Cardiac muscle cell (in vitro differentiated cells and primary cell): ENCODE results near the gene CYBC1. TPM values are rescaled to one million over a fixed set of nuclear protein-coding genes. Genes with fewer than 3 reads are reported as not detected.

Experiments
- DNase-seq, 2 donors: peaks; one replicate each; pipeline versions ENCODE4 v3.0.0 to v3.0.0-alpha.2; 2010 to 2017; ENCODE audit warnings: low read depth in 1 of 2, low spot score in 1 of 2
- H3K27ac ChIP-seq: fragments of 200-600 bp; sonication (generic); 2 replicates; pipeline ENCODE4 v1.5.1; 2016
- H3K27me3 ChIP-seq: fragments of 200-600 bp; sonication (generic); 2 replicates; pipeline ENCODE4 v1.6.0; 2016; ENCODE audit warnings: control low read depth
- H3K36me3 ChIP-seq: fragments of 200-600 bp; sonication (generic); 2 replicates; pipeline ENCODE4 v1.5.1; 2016; ENCODE audit warnings: control low read depth
- H3K4me1 ChIP-seq: fragments of 200-600 bp; sonication (generic); 2 replicates; pipeline ENCODE4 v1.8.1; 2017; ENCODE audit warnings: low read depth, mild to moderate bottlenecking, mixed run types
- H3K4me3 ChIP-seq: fragments of 200-600 bp; sonication (generic); 2 replicates; pipeline ENCODE4 v1.5.1; 2016; ENCODE audit warnings: mild to moderate bottlenecking
- H3K9me3 ChIP-seq: fragments of 200-600 bp; sonication (generic); 2 replicates; pipeline ENCODE4 v1.5.1; 2017; ENCODE audit warnings: low read depth, mild to moderate bottlenecking, control low read depth
- CTCF ChIP-seq: IDR thresholded peaks from 2 replicates; pipeline ENCODE4 v1.5.1; 2012; ENCODE audit warnings: low read depth, mild to moderate bottlenecking, low read length
- polyA plus RNA-seq: library from polyadenylated mRNA; unstranded; fragments of >200 nt; fragmentation: Nextera tagmentation; extraction: Ambion mirVana; gene quantifications from 2 replicates; pipeline ENCODE4 v1.2.1, GENCODE V29; 2016
- total RNA-seq: library from RNA; depleted of rRNA; stranded (reverse); fragments of >200 nt; gene quantifications from 2 replicates; pipeline ENCODE4 v1.2.3, GENCODE V29; 2016

Gene CYBC1
- total and polyA plus RNA-seq, 2 experiments from 2014 or later: 52.7 to 71.3 TPM

DNA sequence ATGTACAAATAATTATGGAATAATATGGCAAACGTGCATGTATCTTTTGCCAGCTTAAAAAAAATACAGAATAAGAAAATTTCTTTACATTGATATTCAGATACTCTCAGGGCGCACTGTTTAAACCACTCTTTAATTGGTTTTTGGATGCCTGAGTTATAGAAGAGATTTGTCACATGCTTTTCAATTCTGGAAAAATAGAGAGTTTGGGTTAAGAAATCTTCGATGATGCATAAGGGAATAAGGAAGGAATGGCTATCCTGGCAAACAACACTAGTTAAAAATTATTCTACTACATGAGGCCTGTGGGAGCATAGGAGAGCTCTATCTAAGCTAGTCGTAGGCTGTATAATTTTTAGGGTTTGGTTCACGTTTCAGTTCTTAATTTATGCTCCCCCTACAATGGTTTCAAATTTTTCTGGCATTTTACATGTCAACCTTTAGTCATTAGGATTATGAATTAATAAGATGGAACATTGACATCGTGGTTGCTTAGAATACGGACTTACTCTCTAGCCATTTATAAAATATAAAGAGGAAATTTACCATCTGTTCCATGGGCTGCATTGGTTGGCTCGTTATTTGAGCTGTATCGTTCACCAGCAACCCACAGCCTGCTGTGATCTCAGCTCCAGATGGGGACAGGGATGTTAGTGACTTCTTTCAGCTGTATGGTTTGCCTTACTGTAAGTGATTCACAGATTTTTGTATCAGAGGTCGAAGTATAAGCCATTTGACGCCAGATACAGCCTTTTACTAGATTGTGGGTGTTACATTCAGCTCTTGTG, 23.9 kb upstream of the CYBC1 start:
- H3K4me1 ChIP-seq: no peaks in the 10 kb centered on the region
- TF ChIP-seq CTCF: no peak
- no peaks in the 10 kb centered on the region for H3K9me3 ChIP-seq
- no peak overlapping the region for H3K4me3 ChIP-seq
- H3K27ac ChIP-seq: no peak overlapping the region
- DNase-seq: no peak
- H3K36me3 ChIP-seq: peaks cover 51% of the 10 kb centered on the region
- H3K27me3 ChIP-seq: no peaks in the 10 kb centered on the region

GRCh38 chr17:82470065-82470464, 19.5 kb upstream of the CYBC1 start:
- peaks cover 69% of the 10 kb centered on the region for H3K36me3 ChIP-seq

DNA sequence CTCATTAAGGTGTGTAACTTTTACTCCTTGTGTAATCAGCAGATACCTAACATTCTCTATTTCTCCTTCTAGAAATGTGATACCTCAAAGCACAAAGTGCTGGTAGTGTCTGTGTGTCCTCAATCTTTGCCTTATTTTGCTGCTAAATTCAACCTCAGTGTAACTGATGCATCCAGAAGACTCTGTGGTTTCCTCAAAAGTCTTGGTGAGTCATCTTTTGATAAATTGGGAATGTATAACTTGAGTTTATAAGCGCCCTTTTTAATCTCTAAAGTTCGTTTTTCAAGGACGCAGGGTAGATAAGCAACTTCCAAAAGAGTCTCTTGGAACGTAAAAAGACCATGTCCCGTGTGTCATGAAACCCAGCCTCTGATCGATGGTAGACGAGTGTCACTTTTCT, 18.1 kb upstream of the CYBC1 start:
- Histone ChIP-seq H3K4me3 (no peak overlapping the region), H3K4me1 (no peaks in the 10 kb centered on the region), H3K36me3 (peaks cover 66% of the 10 kb centered on the region), H3K27ac (no peak overlapping the region), H3K9me3 (no peaks in the 10 kb centered on the region), H3K27me3 (no peaks in the 10 kb centered on the region)
- no peak for TF ChIP-seq CTCF
- peak in 1 of 2 donors; percentile 41 for DNase-seq

More at GRCh38 chr17:82470065-82470464, 19.5 kb upstream of the CYBC1 start:
- no peak for TF ChIP-seq CTCF
- no peak for DNase-seq
- no peak overlapping the region for H3K4me3 ChIP-seq
- no peaks in the 10 kb centered on the region for H3K4me1 ChIP-seq
- no peaks in the 10 kb centered on the region for H3K9me3 ChIP-seq
- no peak overlapping the region for H3K27ac ChIP-seq
- H3K27me3 ChIP-seq: no peaks in the 10 kb centered on the region

GRCh38 chr17:82465023-82465603, 14.6 kb upstream of the CYBC1 start:
- Histone ChIP-seq H3K9me3 (no peaks in the 10 kb centered on the region), H3K27ac (no peak overlapping the region), H3K4me1 (peaks cover 15% of the 10 kb centered on the region), H3K4me3 (no peak overlapping the region), H3K27me3 (no peaks in the 10 kb centered on the region), H3K36me3 (peaks cover 63% of the 10 kb centered on the region)
- TF ChIP-seq CTCF: no peak
- no peak for DNase-seq

DNA sequence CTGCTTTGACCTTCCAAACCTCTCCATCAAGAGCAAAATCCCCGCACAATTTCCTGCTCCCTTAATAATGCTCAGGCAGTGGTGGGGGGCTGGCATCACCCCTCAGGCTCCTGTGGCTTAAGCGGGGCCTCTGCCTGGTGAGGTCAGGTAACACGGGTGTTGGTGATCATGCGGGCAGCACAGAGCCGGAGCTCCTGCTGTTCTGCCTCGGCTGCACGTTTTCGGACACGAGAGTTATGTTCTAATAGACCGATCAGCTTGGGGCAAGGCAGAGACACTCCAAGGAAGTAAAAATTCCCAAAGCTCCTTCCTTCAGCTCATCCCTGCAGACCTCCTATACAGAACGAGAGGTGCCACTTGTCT, 14.0 kb upstream of the CYBC1 start:
- H3K27me3 ChIP-seq: no peaks in the 10 kb centered on the region
- no peak overlapping the region for H3K27ac ChIP-seq
- no peak for TF ChIP-seq CTCF
- DNase-seq: no peak
- peaks cover 15% of the 10 kb centered on the region for H3K4me1 ChIP-seq
- H3K36me3 ChIP-seq: peaks cover 63% of the 10 kb centered on the region
- H3K4me3 ChIP-seq: no peak overlapping the region
- no peaks in the 10 kb centered on the region for H3K9me3 ChIP-seq
